HG03159 (cell line): Measurements from ENCODE around the gene AKIP1.
"Not testable (repeated sequence)": the region's sequence is repeated elsewhere in the genome, so short reads cannot be mapped to it uniquely, and the experiment has no call there.

Experiments used
- ATAC-seq: cut with Tn5 transposase; IDR thresholded peaks from one replicate; pipeline ENCODE4 v1.9.1; 2021; ENCODE audit warnings: mild to moderate bottlenecking, moderate library complexity; ENCODE audit not compliant: unreplicated experiment

The AKIP1 gene

GRCh38 chr11:8911029-8911823 lies at the start of gene AKIP1:
TSS of gene AKIP1 (plus strand) at chr11:8911189. CDS start at chr11:8911450, 261 bp downstream.
- peak; percentile 66 for ATAC-seq

GRCh38 chr11:8863838-8864237 lies 47.2 kb upstream of the AKIP1 start:
- no peak for ATAC-seq

- no peak for ATAC-seq
These were observed 45.7 kb upstream of the AKIP1 start for GRCh38 chr11:8865304-8865703.

- no peak for ATAC-seq
These were observed 44.0 kb upstream of the AKIP1 start for GRCh38 chr11:8867035-8867434.

GRCh38 chr11:8867931-8868631 lies 42.9 kb upstream of the AKIP1 start:
- no peak for ATAC-seq

GRCh38 chr11:8870411-8871170 lies 40.4 kb upstream of the AKIP1 start:
- no peak for ATAC-seq

GRCh38 chr11:8871171-8871775 lies 39.7 kb upstream of the AKIP1 start:
- no peak for ATAC-seq

GRCh38 chr11:8871962-8872361 lies 39.0 kb upstream of the AKIP1 start:
- ATAC-seq: no peak

- ATAC-seq: no peak
These were observed 37.1 kb upstream of the AKIP1 start for GRCh38 chr11:8873741-8874405.

GRCh38 chr11:8878771-8879170 lies 32.2 kb upstream of the AKIP1 start:
- no peak for ATAC-seq

- ATAC-seq: not testable (repeated sequence)
These were observed 29.4 kb upstream of the AKIP1 start for GRCh38 chr11:8881585-8881984.

- no peak for ATAC-seq
These were observed 24.7 kb upstream of the AKIP1 start for GRCh38 chr11:8886322-8886721.

- ATAC-seq: not testable (repeated sequence)
These were observed 19.8 kb upstream of the AKIP1 start for GRCh38 chr11:8891185-8891584.

GRCh38 chr11:8899119-8899753 lies 11.8 kb upstream of the AKIP1 start:
- ATAC-seq: no peak

- ATAC-seq: no peak
These were observed 5.3 kb upstream of the AKIP1 start for GRCh38 chr11:8905528-8906165.

- no peak for ATAC-seq
These were observed 3.9 kb upstream of the AKIP1 start for GRCh38 chr11:8907116-8907515.

GRCh38 chr11:8908099-8908498 lies 2.9 kb upstream of the AKIP1 start:
- no peak for ATAC-seq

- peak; percentile 10 for ATAC-seq
These were observed 351 bp upstream of the AKIP1 start for GRCh38 chr11:8910649-8911026.

GRCh38 chr11:8913961-8914660 lies 3.1 kb downstream of the AKIP1 start:
- no peak for ATAC-seq
